ENCODE results near the gene TEX44. TPM values are rescaled to one million over a fixed set of nuclear protein-coding genes. Genes with fewer than 3 reads are reported as not detected.

The TEX44 gene
- total and polyA plus RNA-seq, 11 donors: not detected

DNA sequence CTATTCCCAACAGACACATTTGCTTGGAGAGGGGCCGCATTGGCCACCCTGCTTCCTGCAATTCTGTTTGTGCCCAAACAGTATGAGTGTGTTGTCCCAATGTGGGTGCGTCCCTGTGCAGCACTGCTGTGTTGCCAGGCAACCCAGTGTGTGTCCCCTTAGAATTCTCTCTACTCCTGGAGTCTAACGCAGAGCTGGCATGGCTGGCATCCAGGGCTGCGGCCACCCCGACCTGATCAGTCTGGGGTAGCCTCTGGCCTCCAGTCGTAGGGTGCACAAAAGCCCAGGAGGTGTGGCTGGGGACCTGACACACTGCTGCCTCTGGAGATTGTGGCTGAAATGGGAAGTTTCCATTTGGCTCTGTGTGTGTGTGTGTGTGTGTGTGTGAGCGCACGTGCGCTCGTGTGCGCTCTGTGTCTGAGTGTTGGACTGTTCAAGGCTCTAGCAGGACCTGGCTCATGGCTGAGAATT lies 48.0 kb downstream of the TEX44 start:
- WGBS, 4 donors: 15 to 41% (median 24%) methylated on average over 9 to 11 of the region's 11 CpGs
- ATAC-seq: peak; percentile 17 to 49 (median 34)
- Histone ChIP-seq H3K4me3 (peak overlapping the region in 2 of 12 donors; percentile 15 to 18), H3K27me3 (no peaks in the 10 kb centered on the region), H3K4me1 (peaks cover 9 to 58% (median 48%) of the 10 kb centered on the region in 12 donors), H3K9me3 (no peaks in the 10 kb centered on the region), H3K36me3 (no peaks in the 10 kb centered on the region), H3K27ac (peak overlapping the region; percentile 83 to 99 (median 92))
- TF ChIP-seq, protein P1, sequence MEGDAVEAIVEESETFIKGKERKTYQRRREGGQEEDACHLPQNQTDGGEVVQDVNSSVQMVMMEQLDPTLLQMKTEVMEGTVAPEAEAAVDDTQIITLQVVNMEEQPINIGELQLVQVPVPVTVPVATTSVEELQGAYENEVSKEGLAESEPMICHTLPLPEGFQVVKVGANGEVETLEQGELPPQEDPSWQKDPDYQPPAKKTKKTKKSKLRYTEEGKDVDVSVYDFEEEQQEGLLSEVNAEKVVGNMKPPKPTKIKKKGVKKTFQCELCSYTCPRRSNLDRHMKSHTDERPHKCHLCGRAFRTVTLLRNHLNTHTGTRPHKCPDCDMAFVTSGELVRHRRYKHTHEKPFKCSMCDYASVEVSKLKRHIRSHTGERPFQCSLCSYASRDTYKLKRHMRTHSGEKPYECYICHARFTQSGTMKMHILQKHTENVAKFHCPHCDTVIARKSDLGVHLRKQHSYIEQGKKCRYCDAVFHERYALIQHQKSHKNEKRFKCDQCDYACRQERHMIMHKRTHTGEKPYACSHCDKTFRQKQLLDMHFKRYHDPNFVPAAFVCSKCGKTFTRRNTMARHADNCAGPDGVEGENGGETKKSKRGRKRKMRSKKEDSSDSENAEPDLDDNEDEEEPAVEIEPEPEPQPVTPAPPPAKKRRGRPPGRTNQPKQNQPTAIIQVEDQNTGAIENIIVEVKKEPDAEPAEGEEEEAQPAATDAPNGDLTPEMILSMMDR (IDR thresholded peaks at IDR 0.05): peak in 5 of 12 donors; percentile 4 to 27 (median 13)
- TF ChIP-seq POLR2A (IDR thresholded peaks at IDR 0.05): no peak
- intact Hi-C loops (cut with DNase I): loop anchor here in 1 of 10 donors (1.0 kb wide), 1 partner anchor 26 kb away; no protein-coding TSS in a partner anchor
- peak; percentile 55 to 78 (median 72) for DNase-seq

DNA sequence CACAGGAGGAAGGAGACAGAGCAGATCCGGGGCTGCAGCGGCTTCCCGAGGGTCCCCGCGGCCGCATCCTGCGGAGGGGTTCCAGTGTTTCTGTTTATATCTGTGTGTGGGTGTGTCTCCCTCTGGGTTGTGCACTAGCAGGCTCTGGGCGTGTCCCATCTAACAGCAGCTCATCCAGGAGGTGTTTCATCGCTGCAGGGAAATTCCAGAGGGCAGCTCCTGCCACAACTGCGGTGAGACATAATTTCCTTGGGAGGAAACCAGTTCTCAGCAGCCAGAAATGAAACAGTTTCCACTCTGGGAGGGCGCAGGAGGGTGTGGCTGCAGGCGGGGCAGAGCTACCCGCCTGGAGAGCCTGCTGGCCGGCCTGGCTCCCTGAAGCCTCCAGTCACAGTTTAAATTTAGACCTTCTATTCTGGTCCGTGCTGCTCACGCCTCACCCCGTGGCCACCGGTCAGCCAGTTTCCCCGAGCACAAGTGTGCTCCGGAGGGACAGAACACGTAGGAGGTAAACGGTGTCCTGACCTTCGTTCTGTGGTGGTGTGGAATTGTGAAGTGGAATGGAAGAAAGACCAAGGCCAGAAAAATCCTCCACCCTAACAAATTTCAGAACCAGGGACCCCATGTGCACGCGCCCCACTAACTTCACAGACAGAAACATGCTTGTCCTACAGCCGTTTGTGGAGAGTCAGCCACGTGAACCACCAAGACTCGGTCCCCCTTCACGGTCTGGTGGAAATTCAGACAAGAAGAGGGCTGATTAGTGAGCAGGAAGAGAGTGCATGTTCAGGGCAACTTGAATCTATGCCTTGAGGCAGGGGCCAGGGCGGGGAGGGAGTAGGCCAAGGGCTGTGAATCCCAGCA lies 50.2 kb downstream of the TEX44 start:
- 6 to 13% (median 12%) methylated on average over 29 to 30 of the region's 30 CpGs for WGBS, 4 donors
- H3K9me3 ChIP-seq: no peaks in the 10 kb centered on the region
- ATAC-seq (peak; percentile 92 to 97 (median 96)), DNase-seq (peak; percentile 89 to 94 (median 92))
- TF ChIP-seq, protein P1 (IDR thresholded peaks at IDR 0.05): peak in 3 of 12 donors; percentile 4 to 16 (median 10)
- TF ChIP-seq POLR2A (IDR thresholded peaks at IDR 0.05): peak; percentile 5 to 71
- H3K4me1 ChIP-seq: peaks cover 9 to 71% (median 48%) of the 10 kb centered on the region in 12 donors
- intact Hi-C loops (cut with DNase I): loop anchor here in 9 of 10 donors (1.0 to 2.0 kb wide), 7 partner anchors 18 to 64 kb away; no protein-coding TSS in a partner anchor
- no peaks in the 10 kb centered on the region for H3K36me3 ChIP-seq
- no peaks in the 10 kb centered on the region for H3K27me3 ChIP-seq
- peak overlapping the region; percentile 83 to 100 (median 94) for H3K27ac ChIP-seq
- H3K4me3 ChIP-seq: peak overlapping the region in 9 of 12 donors; percentile 2 to 53 (median 39)

GRCh38 chr2:231643495-231643888 lies 50.8 kb downstream of the TEX44 start:
- no peaks in the 10 kb centered on the region for H3K27me3 ChIP-seq
- H3K9me3 ChIP-seq: no peaks in the 10 kb centered on the region
- TF ChIP-seq POLR2A (IDR thresholded peaks at IDR 0.05): no peak
- TF ChIP-seq, protein P1 (IDR thresholded peaks at IDR 0.05): no peak
- H3K4me1 ChIP-seq: peaks cover 9 to 72% (median 48%) of the 10 kb centered on the region in 12 donors
- peak overlapping the region; percentile 83 to 100 (median 94) for H3K27ac ChIP-seq
- peak overlapping the region in 1 of 12 donors; percentile 38 for H3K4me3 ChIP-seq
- intact Hi-C loops (cut with DNase I): loop anchor here in 9 of 10 donors (1.0 to 2.0 kb wide), 7 partner anchors 18 to 64 kb away; no protein-coding TSS in a partner anchor
- DNase-seq (no peak), ATAC-seq (no peak)
- H3K36me3 ChIP-seq: no peaks in the 10 kb centered on the region
- 67 to 78% (median 74%) methylated on average over 7 to 8 of the region's 8 CpGs for WGBS, 4 donors

Other genes starting within 250 kb of the TEX44 start
- 10 to 100 TPM in 2 of 9 donors, 1 to 10 TPM in 7; 1.2 to 52.4 (median 6.8) TPM for gene B3GNT7, start 197.2 kb upstream of the TEX44 start, total RNA-seq
- 1 to 10 TPM in 1 of 2 donors, under 1 TPM in 1; 0.68 to 2.2 TPM for gene B3GNT7, start 197.2 kb upstream of the TEX44 start, polyA plus RNA-seq
- 100 to 1,000 TPM in 8 of 9 donors, 10 to 100 TPM in 1; 60.9 to 352 (median 274) TPM for gene NCL, start 128.4 kb upstream of the TEX44 start, total RNA-seq
- 100 to 1,000 TPM; 103 to 281 TPM for gene NCL, start 128.4 kb upstream of the TEX44 start, polyA plus RNA-seq
- under 1 TPM in 7 of 9 donors, not detected in 2; 0.12 to 0.71 (median 0.53) TPM for gene NMUR1, start 62.4 kb upstream of the TEX44 start, total RNA-seq
- under 1 TPM; 0.10 to 0.23 TPM for gene NMUR1, start 62.4 kb upstream of the TEX44 start, polyA plus RNA-seq
- gene PTMA, start 115.7 kb downstream of the TEX44 start, total RNA-seq: 100 to 1,000 TPM; 143 to 409 (median 200) TPM
- gene PTMA, start 115.7 kb downstream of the TEX44 start, polyA plus RNA-seq: 100 to 1,000 TPM; 403 to 707 TPM
- gene PDE6D, start 188.4 kb downstream of the TEX44 start, total RNA-seq: 10 to 100 TPM; 12.3 to 29.1 (median 19.5) TPM
- gene PDE6D, start 188.4 kb downstream of the TEX44 start, polyA plus RNA-seq: 10 to 100 TPM; 19.8 to 30.1 TPM
- gene COPS7B, start 193.6 kb downstream of the TEX44 start, total RNA-seq: 10 to 100 TPM; 12.3 to 27.7 (median 19.0) TPM
- gene COPS7B, start 193.6 kb downstream of the TEX44 start, polyA plus RNA-seq: 10 to 100 TPM; 14.1 to 18.9 TPM